H1 (cell line): Measurements from ENCODE around the gene GHRHR. TPM values are rescaled to one million over a fixed set of nuclear protein-coding genes. Genes with fewer than 3 reads are reported as not detected.

Experiments used
- CTCF ChIA-PET: fragments of 300-600 bp; sonication (Branson Sonifier 250); formaldehyde crosslinking; loops from one replicate; lab custom pipeline; 2021; ENCODE audit not compliant: partially characterized antibody; lab: Charles Lee
- POLR2A ChIA-PET: fragments of 300-600 bp; sonication (Branson Sonifier 250); formaldehyde crosslinking; loops from one replicate; lab custom pipeline; 2021; ENCODE audit warnings: inconsistent platforms; ENCODE audit not compliant: partially characterized antibody; lab: Charles Lee
- DNase-seq, 2 experiments: peaks; one replicate each; pipeline versions ENCODE4 v3.0.0 to v3.0.0-alpha.2; 2010 to 2022; ENCODE audit warnings: low spot score in 2 of 2, low read depth in 1 of 2, mixed read lengths in 1 of 2
- FAIRE-seq: peaks from 2 replicates; lab custom pipeline; 2011; peaks lifted over from hg19 to GRCh38; lab: Jason Lieb, UNC
- H2AFZ ChIP-seq: 2 replicates; pipeline ENCODE4 v1.8.1; 2012; ENCODE audit warnings: low read length, inconsistent platforms
- H2AK5ac ChIP-seq: 2 replicates; pipeline ENCODE4 v1.6.1; 2013; ENCODE audit warnings: low read depth, low read length
- H2BK120ac ChIP-seq: replicated peaks from 2 replicates; pipeline ENCODE3; 2013; ENCODE audit warnings: low read depth, low read length, inconsistent platforms
- H2BK12ac ChIP-seq: 2 replicates; pipeline ENCODE4 v1.6.1; 2013; ENCODE audit warnings: low read depth, low read length
- H2BK15ac ChIP-seq: 2 replicates; pipeline ENCODE4 v1.6.1; 2013; ENCODE audit warnings: low read length
- H2BK20ac ChIP-seq: 2 replicates; pipeline ENCODE4 v1.6.1; 2013; ENCODE audit warnings: low read length
- H2BK5ac ChIP-seq: 2 replicates; pipeline ENCODE4 v1.6.1; 2013; ENCODE audit warnings: low read depth, low read length
- H3K14ac ChIP-seq: 2 replicates; pipeline ENCODE4 v1.6.1; 2013; ENCODE audit warnings: inconsistent platforms; ENCODE audit not compliant: insufficient read length
- H3K18ac ChIP-seq: 2 replicates; pipeline ENCODE4 v1.6.1; 2013; ENCODE audit warnings: low read length; ENCODE audit errors: extremely low read depth
- H3K23ac ChIP-seq: 2 replicates; pipeline ENCODE4 v1.6.1; 2013; ENCODE audit warnings: inconsistent platforms; ENCODE audit not compliant: insufficient read length
- H3K23me2 ChIP-seq: 2 replicates; pipeline ENCODE4 v1.6.1; 2013; ENCODE audit warnings: low read depth, low read length
- H3K27ac ChIP-seq: 2 replicates; pipeline ENCODE4 v1.6.1; 2011; ENCODE audit warnings: low read depth, low read length, inconsistent platforms
- H3K27me3 ChIP-seq, 4 experiments: replicated peaks in 1 of 4; 1 replicate in 1 of 4; 2 replicates in 3 of 4; pipeline versions ENCODE4 v1.6.1 to v1.8.1; 2011 to 2013; ENCODE audit warnings: low read length in 3 of 4, mild to moderate bottlenecking in 3 of 4, inconsistent platforms in 2 of 4, mixed read lengths in 2 of 4, moderate library complexity in 1 of 4; ENCODE audit not compliant: control insufficient read depth in 3 of 4, insufficient read depth in 3 of 4; ENCODE audit errors: extremely low read depth in 1 of 4
- H3K36me3 ChIP-seq, 4 experiments: 2 replicates each; pipeline versions ENCODE4 v1.6.1 to v1.8.1; 2011 to 2013; ENCODE audit warnings: mild to moderate bottlenecking in 4 of 4, low read length in 3 of 4, moderate library complexity in 2 of 4, control low read depth in 1 of 4, inconsistent platforms in 1 of 4; ENCODE audit not compliant: insufficient read depth in 4 of 4, control insufficient read depth in 2 of 4
- H3K4ac ChIP-seq: replicated peaks from 2 replicates; pipeline ENCODE3; 2013; ENCODE audit warnings: low read length, low read depth, mixed read lengths, inconsistent platforms; ENCODE audit not compliant: insufficient read length
- H3K4me1 ChIP-seq, 4 experiments: replicated peaks in 1 of 4; 1 replicate in 1 of 4; 2 replicates in 3 of 4; pipeline versions ENCODE4 v1.6.1 to v1.8.1; 2011 to 2013; ENCODE audit warnings: low read length in 3 of 4, inconsistent platforms in 2 of 4, mixed read lengths in 1 of 4; ENCODE audit not compliant: insufficient read depth in 4 of 4, control insufficient read depth in 3 of 4
- H3K4me2 ChIP-seq, 2 experiments: 2 replicates each; pipeline versions ENCODE4 v1.6.1 to v1.8.1; 2011 to 2013; ENCODE audit warnings: low read depth in 2 of 2, low read length in 2 of 2, control low read depth in 1 of 2, inconsistent platforms in 1 of 2, mild to moderate bottlenecking in 1 of 2; ENCODE audit not compliant: insufficient read depth in 1 of 2
- H3K4me3 ChIP-seq, 4 experiments: fragments of 200-600, 300-600 bp in 1 of 4; sonication (generic), shearing (Covaris generic), sonication (Bioruptor Twin) in 1 of 4; 2 replicates each; pipeline versions ENCODE4 v1.5.1 to v1.8.1; 2011 to 2016; ENCODE audit warnings: low read length in 4 of 4, low read depth in 3 of 4, control low read depth in 2 of 4, inconsistent platforms in 2 of 4, mild to moderate bottlenecking in 2 of 4, mixed read lengths in 1 of 4, moderate library complexity in 1 of 4; ENCODE audit not compliant: insufficient read depth in 2 of 4; ENCODE audit errors: extremely low read depth in 1 of 4
- H3K56ac ChIP-seq: replicated peaks from 2 replicates; pipeline ENCODE3; 2013; ENCODE audit warnings: low read depth, mild to moderate bottlenecking, mixed read lengths, low read length, inconsistent platforms; ENCODE audit not compliant: insufficient read length
- H3K79me1 ChIP-seq: 2 replicates; pipeline ENCODE4 v1.6.1; 2013; ENCODE audit warnings: low read depth, low read length, control low read depth
- H3K79me2 ChIP-seq, 2 experiments: 2 replicates each; pipeline versions ENCODE4 v1.6.1 to v1.8.1; 2012 to 2013; ENCODE audit warnings: low read length in 2 of 2, mild to moderate bottlenecking in 2 of 2, inconsistent platforms in 1 of 2; ENCODE audit not compliant: insufficient read depth in 2 of 2, control insufficient read depth in 1 of 2
- H3K9ac ChIP-seq, 4 experiments: replicated peaks in 1 of 4; 1 replicate in 1 of 4; 2 replicates in 3 of 4; pipeline versions ENCODE4 v1.6.1 to v1.8.1; 2011 to 2013; ENCODE audit warnings: low read depth in 3 of 4, low read length in 3 of 4, control low read depth in 2 of 4, mild to moderate bottlenecking in 2 of 4, moderate library complexity in 2 of 4, inconsistent platforms in 1 of 4; ENCODE audit errors: extremely low read depth in 1 of 4
- H3K9me3 ChIP-seq, 2 experiments: 2 replicates each; pipeline versions ENCODE4 v1.6.1 to v1.8.1; 2012 to 2013; ENCODE audit warnings: mild to moderate bottlenecking in 2 of 2, moderate library complexity in 2 of 2, control low read depth in 1 of 2, inconsistent platforms in 1 of 2, low read depth in 1 of 2, low read length in 1 of 2, mixed read lengths in 1 of 2; ENCODE audit not compliant: insufficient read depth in 2 of 2
- H4K20me1 ChIP-seq, 2 experiments: replicated peaks in 1 of 2; 2 replicates each; pipeline versions ENCODE3 to v1.8.1; 2011 to 2013; ENCODE audit warnings: inconsistent platforms in 2 of 2, low read length in 2 of 2, mild to moderate bottlenecking in 1 of 2; ENCODE audit not compliant: insufficient read depth in 2 of 2, control insufficient read depth in 1 of 2
- H4K5ac ChIP-seq: 2 replicates; pipeline ENCODE4 v1.6.1; 2013; ENCODE audit warnings: low read length, low read depth, mixed read lengths, inconsistent platforms; ENCODE audit not compliant: insufficient read length
- H4K8ac ChIP-seq: 2 replicates; pipeline ENCODE4 v1.8.0; 2013; ENCODE audit warnings: mild to moderate bottlenecking, moderate library complexity, low read length, inconsistent platforms; ENCODE audit not compliant: insufficient read depth; ENCODE audit errors: extremely low read depth
- H4K91ac ChIP-seq: replicated peaks from 2 replicates; pipeline ENCODE3; 2013; ENCODE audit warnings: low read length, mixed read lengths, inconsistent platforms; ENCODE audit not compliant: insufficient read length
- ASH2L ChIP-seq: fragments of 200-600, 300-600 bp; sonication (generic); IDR thresholded peaks from one replicate; pipeline ENCODE4 v1.7.1; 2017; ENCODE audit warnings: low read length
- BCL11A ChIP-seq, 2 experiments: IDR thresholded peaks; one replicate each; pipeline ENCODE4 v1.6.1; 2011; ENCODE audit warnings: low read depth in 2 of 2, low read length in 2 of 2, mild to moderate bottlenecking in 2 of 2
- BRCA1 ChIP-seq: IDR thresholded peaks from 2 replicates; pipeline ENCODE4 v1.6.1; 2012; ENCODE audit warnings: low read depth, low read length, improper control_type of control experiment
- CBX5 ChIP-seq: fragments of 300-800, 300-1000 bp; sonication (generic); IDR thresholded peaks from 2 replicates; pipeline ENCODE4 v1.7.1; 2016; ENCODE audit warnings: antibody characterized with exemption, low read length, low read depth
- CBX8 ChIP-seq: fragments of 300-800, 300-1000 bp; sonication (generic); IDR thresholded peaks from 2 replicates; pipeline ENCODE4 v1.7.1; 2016; ENCODE audit warnings: low read depth, low read length, borderline replicate concordance
- HDAC6 ChIP-seq: IDR thresholded peaks from one replicate; pipeline ENCODE4 v1.7.1; 2012; ENCODE audit warnings: low read depth, mild to moderate bottlenecking, inconsistent platforms, low read length, moderate library complexity
- KDM1A ChIP-seq: fragments of 200-600, 300-600 bp; sonication (generic); IDR thresholded peaks from 2 replicates; pipeline ENCODE4 v1.7.1; 2016; ENCODE audit warnings: mild to moderate bottlenecking, low read length, borderline replicate concordance
- KDM5A ChIP-seq: fragments of 200-600 bp; IDR thresholded peaks from 2 replicates; pipeline ENCODE4 v1.7.1; 2012; ENCODE audit warnings: mild to moderate bottlenecking, low read length, inconsistent platforms, mixed read lengths
- POLR2AphosphoS5 ChIP-seq: IDR thresholded peaks from 2 replicates; pipeline ENCODE4 v1.6.1; 2011; ENCODE audit warnings: low read depth, low read length
- RBBP5 ChIP-seq: IDR thresholded peaks from 2 replicates; pipeline ENCODE4 v1.7.1; 2012; ENCODE audit warnings: low read depth, mild to moderate bottlenecking, inconsistent platforms, low read length, moderate library complexity, borderline replicate concordance
- RNF2 ChIP-seq: fragments of 200-900, 300-1000 bp; sonication (generic); IDR thresholded peaks from 2 replicates; pipeline ENCODE4 v1.7.1; 2016; ENCODE audit warnings: borderline replicate concordance, low read depth, mild to moderate bottlenecking, antibody characterized with exemption, low read length; ENCODE audit not compliant: poor library complexity, severe bottlenecking; ENCODE audit errors: missing control alignments
- SIN3A ChIP-seq, 2 experiments: IDR thresholded peaks in 1 of 2; conservative IDR thresholded peaks in 1 of 2; 2 replicates each; pipeline ENCODE4 v1.6.1; 2011 to 2012; ENCODE audit warnings: low read length in 2 of 2, improper control_type of control experiment in 1 of 2, low read depth in 1 of 2, mild to moderate bottlenecking in 1 of 2
- TAF7 ChIP-seq: optimal IDR thresholded peaks from 2 replicates; pipeline ENCODE3; 2011; ENCODE audit warnings: low read depth, mild to moderate bottlenecking, inconsistent platforms, low read length, moderate library complexity, borderline replicate concordance
- ZNF274 ChIP-seq: IDR thresholded peaks from 2 replicates; pipeline ENCODE4 v1.7.0; 2012; ENCODE audit warnings: low read length, borderline replicate concordance; ENCODE audit errors: extremely low read depth
- WGBS, 2 experiments: shearing (Covaris generic) in 1 of 2; methylation state at CpG; one replicate each; pipeline versions ENCODE4 v1.1.6 to v1.1.7; 2013 to 2015; ENCODE audit warnings: low lambda C conversion rate in 2 of 2, mixed read lengths in 2 of 2, inconsistent platforms in 1 of 2, low coverage in 1 of 2, missing lambda C conversion rate in 1 of 2; ENCODE audit not compliant: insufficient replicate concordance in 2 of 2, insufficient coverage in 1 of 2, insufficient read length in 1 of 2; ENCODE audit errors: extremely low coverage in 1 of 2, missing lambda C conversion rate in 1 of 2; 5-methylcytosine and 5-hydroxymethylcytosine counted together
- polyA plus RNA-seq, 7 experiments: library from polyadenylated mRNA; depleted of rRNA in 3 of 7; stranded (reverse) in 5 of 7; unstranded in 2 of 7; fragments of >200 nt in 5 of 7; fragments of 200-250 nt in 2 of 7; gene quantifications; 1 replicate in 5 of 7; 2 replicates in 1 of 7; 4 replicates in 1 of 7; pipeline versions ENCODE4 v1.2.1 to v1.2.3, GENCODE V29; 2011 to 2013; ENCODE audit warnings: missing spikeins in 2 of 7, mixed read lengths in 2 of 7
- total RNA-seq: library from RNA; stranded (reverse); fragmentation: NEBNext Ultra II Directional; extraction: Animal tissue kit (Norgen Biotek cat#: 25700); gene quantifications from 2 replicates; pipeline ENCODE4 v1.2.1, GENCODE V29; 2021

GHRHR gene
- total and polyA plus RNA-seq, 2 of the 8 experiments (the other 6 are each of a cell fraction or from before 2014, with no cell fraction given): 0.60 to 6.5 TPM

DNA sequence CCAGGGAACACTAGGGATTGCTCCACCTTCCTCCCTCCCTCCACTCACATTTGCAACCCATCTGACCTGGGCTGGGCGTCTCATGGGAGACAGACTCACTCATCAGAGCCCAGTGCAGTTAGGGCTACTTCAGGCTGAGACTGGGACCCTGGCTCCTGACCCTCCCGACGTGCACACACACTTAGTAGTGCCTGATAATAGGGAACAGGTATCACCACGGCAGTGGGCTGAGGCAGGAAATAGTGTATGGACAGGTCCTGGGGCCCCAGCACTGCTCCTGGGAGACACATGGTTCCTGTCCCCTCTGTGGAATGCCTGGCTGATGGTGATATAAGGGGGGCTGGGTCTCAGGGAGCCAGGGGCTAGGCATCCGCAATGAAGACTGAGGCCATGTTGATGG lies 37.8 kb upstream of the GHRHR start:
- no peak overlapping the region for H2BK15ac ChIP-seq
- H3K4me3 ChIP-seq: no peak overlapping the region
- H2BK120ac ChIP-seq: no peak overlapping the region
- H3K79me1 ChIP-seq: no peaks in the 10 kb centered on the region
- FAIRE-seq (no peak), DNase-seq (no peak)
- no peak overlapping the region for H4K5ac ChIP-seq
- H4K8ac ChIP-seq: no peak overlapping the region
- no peak overlapping the region for H2BK12ac ChIP-seq
- no peak overlapping the region for H2BK20ac ChIP-seq
- no peaks in the 10 kb centered on the region for H4K20me1 ChIP-seq
- no peak overlapping the region for H2AFZ ChIP-seq
- no peak overlapping the region for H2AK5ac ChIP-seq
- no peak overlapping the region for H4K91ac ChIP-seq
- H3K4me2 ChIP-seq: no peak overlapping the region
- H3K9me3 ChIP-seq: no peaks in the 10 kb centered on the region
- H3K4ac ChIP-seq: no peak overlapping the region
- no peaks in the 10 kb centered on the region; the same call in 1 of the 2 replicates for H3K23me2 ChIP-seq
- no peak overlapping the region for H3K27ac ChIP-seq
- H3K36me3 ChIP-seq: no peaks in the 10 kb centered on the region
- H2BK5ac ChIP-seq: no peak overlapping the region
- no peak overlapping the region for H3K23ac ChIP-seq
- no peaks in the 10 kb centered on the region; a peak in 1 of 7 replicates for H3K27me3 ChIP-seq
- no peaks in the 10 kb centered on the region for H3K4me1 ChIP-seq
- no peak overlapping the region for H3K14ac ChIP-seq
- no peak overlapping the region for H3K18ac ChIP-seq
- POLR2A ChIA-PET: no interaction called here
- no peak overlapping the region for H3K56ac ChIP-seq
- no peak overlapping the region for H3K9ac ChIP-seq
- CTCF ChIA-PET: no interaction called here
- 95% methylated on average over 5 of the region's 5 CpGs; no CpG with 5 or more reads in 1 of the 2 experiments for WGBS, 2 experiments
- no peaks in the 10 kb centered on the region for H3K79me2 ChIP-seq
- TF ChIP-seq CBX5: no peak
- no peak for TF ChIP-seq RNF2
- TF ChIP-seq ASH2L: no peak
- no peak for TF ChIP-seq CBX8
- TF ChIP-seq ZNF274: no peak
- TF ChIP-seq KDM1A: no peak
- TF ChIP-seq KDM5A: no peak
- TF ChIP-seq BRCA1: no peak
- TF ChIP-seq HDAC6: no peak
- no peak for TF ChIP-seq RBBP5
- no peak for TF ChIP-seq TAF7
- no peak for TF ChIP-seq SIN3A (conservative IDR thresholded peaks at IDR 0.05 in 1 of 2, IDR thresholded peaks at IDR 0.05 in 1 of 2; ENCODE audit: low read depth in 1 of 2, low read length in 2 of 2)
- no peak for TF ChIP-seq BCL11A (IDR thresholded peaks at IDR 0.05; ENCODE audit: low read depth in 2 of 2, low read length in 2 of 2)
- no peak for TF ChIP-seq POLR2AphosphoS5
